Liver (tissue), 10 donors: ENCODE results near the gene PDIA4. TPM values are rescaled to one million over a fixed set of nuclear protein-coding genes. Genes with fewer than 3 reads are reported as not detected.

ENCODE experiments used
- DNase-seq: peaks from one replicate; pipeline ENCODE4 v3.0.0-alpha.2; 2017; ENCODE audit warnings: low spot score
- H3K27ac ChIP-seq, 2 donors: one replicate each; pipeline ENCODE4 v1.7.0; 2013; ENCODE audit warnings: inconsistent platforms in 2 of 2, low read length in 2 of 2, control low read depth in 1 of 2, low read depth in 1 of 2, mild to moderate bottlenecking in 1 of 2
- H3K27me3 ChIP-seq, 4 donors: one replicate each; pipeline versions ENCODE4 v1.6.1 to v1.7.0; 2013; ENCODE audit warnings: low read length in 3 of 4, inconsistent platforms in 1 of 4, mild to moderate bottlenecking in 1 of 4, moderate library complexity in 1 of 4; ENCODE audit not compliant: control insufficient read depth in 4 of 4, insufficient read depth in 4 of 4
- H3K36me3 ChIP-seq, 4 donors: one replicate each; pipeline versions ENCODE4 v1.6.1 to v1.7.0; 2013; ENCODE audit warnings: low read length in 3 of 4, mild to moderate bottlenecking in 3 of 4, low read depth in 1 of 4, moderate library complexity in 1 of 4; ENCODE audit not compliant: control insufficient read depth in 4 of 4, insufficient read depth in 3 of 4
- H3K4me1 ChIP-seq, 4 donors: one replicate each; pipeline versions ENCODE4 v1.6.1 to v1.7.0; 2013; ENCODE audit warnings: low read length in 3 of 4, mild to moderate bottlenecking in 3 of 4, moderate library complexity in 1 of 4; ENCODE audit not compliant: control insufficient read depth in 4 of 4, insufficient read depth in 4 of 4
- H3K4me3 ChIP-seq, 3 donors: one replicate each; pipeline versions ENCODE4 v1.6.1 to v1.7.0; 2013; ENCODE audit warnings: low read length in 3 of 3, control low read depth in 1 of 3, low read depth in 1 of 3, mild to moderate bottlenecking in 1 of 3
- H3K9ac ChIP-seq, 2 donors: one replicate each; pipeline ENCODE4 v1.7.0; 2013; ENCODE audit warnings: low read length in 2 of 2, mild to moderate bottlenecking in 2 of 2, moderate library complexity in 2 of 2, control low read depth in 1 of 2, low read depth in 1 of 2
- H3K9me3 ChIP-seq, 4 donors: one replicate each; pipeline versions ENCODE4 v1.6.1 to v1.7.0; 2013; ENCODE audit warnings: low read length in 3 of 4; ENCODE audit not compliant: control insufficient read depth in 4 of 4
- FOXA2 ChIP-seq: IDR thresholded peaks from 2 replicates; pipeline ENCODE4 v1.6.1; 2016; ENCODE audit warnings: antibody characterized with exemption
- GABPA ChIP-seq, 2 donors: IDR thresholded peaks in 1 of 2; conservative IDR thresholded peaks in 1 of 2; 2 replicates each; pipeline ENCODE4 v1.6.1; 2016; ENCODE audit warnings: antibody characterized with exemption in 2 of 2, mild to moderate bottlenecking in 1 of 2, moderate library complexity in 1 of 2
- HNF4A ChIP-seq, 2 donors: conservative IDR thresholded peaks; 2 replicates each; pipeline ENCODE4 v1.6.1; 2016; ENCODE audit warnings: antibody characterized with exemption in 2 of 2, mild to moderate bottlenecking in 2 of 2
- HNF4G ChIP-seq: IDR thresholded peaks from 2 replicates; pipeline ENCODE4 v1.6.1; 2016; ENCODE audit warnings: antibody characterized with exemption
- RAD21 ChIP-seq, 2 donors: IDR thresholded peaks; 2 replicates each; pipeline ENCODE4 v1.6.1; 2016; ENCODE audit warnings: antibody characterized with exemption in 2 of 2, mild to moderate bottlenecking in 2 of 2
- YY1 ChIP-seq: IDR thresholded peaks from 2 replicates; pipeline ENCODE4 v1.6.1; 2016; ENCODE audit warnings: antibody characterized with exemption, mild to moderate bottlenecking
- WGBS: extraction: QIAGEN DNeasy Blood & Tissue Kit; methylation state at CpG from one replicate; pipeline ENCODE4 v1.1.7; 2013; 5-methylcytosine and 5-hydroxymethylcytosine counted together
- polyA plus RNA-seq, 2 donors: library from polyadenylated mRNA; stranded (reverse) in 1 of 2; unstranded in 1 of 2; fragments of 200-250 nt in 1 of 2; fragments of >200 nt in 1 of 2; fragmentation: Nextera tagmentation in 1 of 2; extraction: Ambion mirVana in 1 of 2; gene quantifications; one replicate each; pipeline versions ENCODE4 v1.2.1 to v1.2.3, GENCODE V29; 2013 to 2015
- small RNA-seq: library from RNA; depleted of rRNA; stranded (forward); fragments of <200 nt; gene quantifications from one replicate; pipeline ENCODE3, GENCODE V24; 2014
- total RNA-seq, 2 donors: library from RNA; depleted of rRNA; stranded (reverse); fragments of >200 nt; gene quantifications; one replicate each; pipeline ENCODE4 v1.2.3, GENCODE V29; 2014
- TF ChIP-seq, protein P1 (sequence below): fragments of 150-350 bp; IDR thresholded peaks from 2 replicates; pipeline ENCODE4 v1.5.1; 2017; ENCODE audit warnings: improper control_type of control experiment, low read depth, low read length; ENCODE audit not compliant: missing input control
- donor health status: healthy.
- donor health status: healthy.
- donor health status: healthy.
- donor health status: healthy.
- donor health status: healthy.

PDIA4 gene
- total and polyA plus RNA-seq, 4 donors, result 133 to 502 (median 233) TPM

DNA sequence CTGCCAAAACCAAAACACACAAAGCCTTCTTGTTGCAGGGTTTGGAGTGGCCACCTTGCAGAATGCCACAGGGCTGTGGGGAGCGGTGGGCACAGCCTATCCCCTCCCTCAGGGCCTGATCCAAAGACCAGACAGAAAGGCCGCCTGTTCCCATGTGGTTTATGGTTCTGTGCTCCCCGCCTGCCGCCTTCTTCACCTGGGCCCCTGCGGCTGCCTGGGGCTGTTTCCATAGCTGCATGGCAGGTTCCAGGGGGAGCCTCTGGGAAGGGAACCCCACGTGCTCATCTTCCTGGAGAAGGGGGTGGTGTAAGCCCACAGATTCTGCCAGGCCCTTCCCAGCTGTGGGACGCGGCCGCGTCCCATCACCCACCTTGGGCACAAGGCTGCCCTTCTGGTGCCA is 73.5 kb downstream of the PDIA4 start:
- no peak overlapping the region for H3K4me3 ChIP-seq
- no peaks in the 10 kb centered on the region for H3K4me1 ChIP-seq
- no peak for TF ChIP-seq YY1
- no peak for TF ChIP-seq FOXA2
- no peak for TF ChIP-seq HNF4A (conservative IDR thresholded peaks at IDR 0.05)
- no peak for TF ChIP-seq HNF4G
- TF ChIP-seq GABPA (IDR thresholded peaks at IDR 0.05 in 1 of 2, conservative IDR thresholded peaks at IDR 0.05 in 1 of 2), result no peak
- no peak for TF ChIP-seq RAD21 (IDR thresholded peaks at IDR 0.05)
- TF ChIP-seq, protein P1, sequence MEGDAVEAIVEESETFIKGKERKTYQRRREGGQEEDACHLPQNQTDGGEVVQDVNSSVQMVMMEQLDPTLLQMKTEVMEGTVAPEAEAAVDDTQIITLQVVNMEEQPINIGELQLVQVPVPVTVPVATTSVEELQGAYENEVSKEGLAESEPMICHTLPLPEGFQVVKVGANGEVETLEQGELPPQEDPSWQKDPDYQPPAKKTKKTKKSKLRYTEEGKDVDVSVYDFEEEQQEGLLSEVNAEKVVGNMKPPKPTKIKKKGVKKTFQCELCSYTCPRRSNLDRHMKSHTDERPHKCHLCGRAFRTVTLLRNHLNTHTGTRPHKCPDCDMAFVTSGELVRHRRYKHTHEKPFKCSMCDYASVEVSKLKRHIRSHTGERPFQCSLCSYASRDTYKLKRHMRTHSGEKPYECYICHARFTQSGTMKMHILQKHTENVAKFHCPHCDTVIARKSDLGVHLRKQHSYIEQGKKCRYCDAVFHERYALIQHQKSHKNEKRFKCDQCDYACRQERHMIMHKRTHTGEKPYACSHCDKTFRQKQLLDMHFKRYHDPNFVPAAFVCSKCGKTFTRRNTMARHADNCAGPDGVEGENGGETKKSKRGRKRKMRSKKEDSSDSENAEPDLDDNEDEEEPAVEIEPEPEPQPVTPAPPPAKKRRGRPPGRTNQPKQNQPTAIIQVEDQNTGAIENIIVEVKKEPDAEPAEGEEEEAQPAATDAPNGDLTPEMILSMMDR, result no peak
- 95% methylated on average over 10 of the region's 10 CpGs for WGBS
- no peaks in the 10 kb centered on the region for H3K36me3 ChIP-seq
- no peaks in the 10 kb centered on the region for H3K27me3 ChIP-seq
- no peaks in the 10 kb centered on the region for H3K9me3 ChIP-seq
- no peak for DNase-seq
- no peak overlapping the region for H3K9ac ChIP-seq
- no peak overlapping the region for H3K27ac ChIP-seq

DNA sequence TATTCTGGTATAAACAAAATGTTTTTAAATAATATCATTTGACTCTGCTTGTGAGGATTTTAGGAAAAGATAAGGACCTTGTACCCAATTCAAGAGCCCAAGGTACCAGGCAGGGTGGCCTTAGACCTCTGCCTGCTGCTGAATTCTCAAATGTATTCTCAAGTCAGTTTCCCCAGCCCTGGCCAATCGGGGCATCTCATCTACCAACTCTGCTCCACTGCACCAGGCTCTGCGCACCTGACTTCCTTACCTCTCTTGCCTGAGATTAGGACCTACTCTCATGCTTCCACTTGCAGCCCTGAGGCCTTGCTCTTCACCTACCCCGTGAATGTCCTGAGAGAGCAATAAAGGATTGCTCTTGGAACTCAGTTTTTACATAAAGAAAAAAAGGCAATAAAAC is 74.6 kb downstream of the PDIA4 start:
- TF ChIP-seq, protein P1, result no peak

More for the DNA sequence above, 74.6 kb downstream of the PDIA4 start:
- Histone ChIP-seq H3K4me1 (no peaks in the 10 kb centered on the region), H3K4me3 (no peak overlapping the region), H3K27ac (no peak overlapping the region), H3K9ac (no peak overlapping the region), H3K36me3 (no peaks in the 10 kb centered on the region), H3K9me3 (no peaks in the 10 kb centered on the region), H3K27me3 (no peaks in the 10 kb centered on the region)
- DNase-seq, result no peak
- whole genome bisulfite sequencing, result 91% methylated on average over 3 of the region's 3 CpGs

Small RNA genes lying within 50 kb of the gene (small RNA-seq; reads per million reads assigned to genes)
- not detected for gene COX6B1P1
- not detected for gene RNU6-650P
- gene RNY1, result 381 reads per million, percentile 99 among the genes with 10 or more reads in this experiment
- gene RNY3, result 31.3 reads per million, percentile 96 among the genes with 10 or more reads in this experiment
- 875 reads per million, percentile 99 among the genes with 10 or more reads in this experiment for gene RNY4

Other genes starting within 250 kb of the PDIA4 start
- 10 to 100 TPM in 1 of 2 donors, 1 to 10 TPM in 1; 2.8 to 21.3 TPM for gene EZH2, start 144.2 kb downstream of the PDIA4 start, total RNA-seq
- gene EZH2, start 144.2 kb downstream of the PDIA4 start, polyA plus RNA-seq, result 1 to 10 TPM; 2.0 to 2.3 TPM
- gene ZNF786, start 62.2 kb upstream of the PDIA4 start, total RNA-seq, result 1 to 10 TPM; 2.3 to 5.9 TPM
- 1 to 10 TPM; 1.0 to 2.3 TPM for gene ZNF786, start 62.2 kb upstream of the PDIA4 start, polyA plus RNA-seq
- gene ZNF425, start 97.8 kb upstream of the PDIA4 start, total RNA-seq, result under 1 TPM; 0.84 to 0.98 TPM
- gene ZNF425, start 97.8 kb upstream of the PDIA4 start, polyA plus RNA-seq, result under 1 TPM; 0.25 to 0.32 TPM
- gene ZNF398, start 118.9 kb upstream of the PDIA4 start, total RNA-seq, result 1 to 10 TPM; 6.3 to 7.8 TPM
- 1 to 10 TPM; 1.5 to 2.6 TPM for gene ZNF398, start 118.9 kb upstream of the PDIA4 start, polyA plus RNA-seq
- 10 to 100 TPM; 13.8 to 78.6 TPM for gene ZNF282, start 167.0 kb upstream of the PDIA4 start, total RNA-seq
- gene ZNF282, start 167.0 kb upstream of the PDIA4 start, polyA plus RNA-seq, result 10 to 100 TPM in 1 of 2 donors, 1 to 10 TPM in 1; 2.0 to 12.4 TPM
- 1 to 10 TPM; 3.5 to 4.9 TPM for gene ZNF212, start 211.1 kb upstream of the PDIA4 start, total RNA-seq
- 1 to 10 TPM; 3.4 to 3.9 TPM for gene ZNF212, start 211.1 kb upstream of the PDIA4 start, polyA plus RNA-seq
- 1 to 10 TPM; 2.0 to 4.3 TPM for gene ZNF783, start 233.7 kb upstream of the PDIA4 start, total RNA-seq
- gene ZNF783, start 233.7 kb upstream of the PDIA4 start, polyA plus RNA-seq, result 1 to 10 TPM; 1.5 to 1.7 TPM